Activated T-helper 1 cell treated with anti-CD3 and anti-CD28 coated beads, Interleukin-12 subunit alpha, Interleukin-12 subunit beta, Interleukin-2, Interleukin-4 antibody, amounts not matched to agents 30 ng/mL and 10 ng/mL and 1 ng/mL, durations not matched to agents 14 hours and 24 hours and 36 hours (primary cell): ENCODE measurements around the gene PRKCB. TPM values are rescaled to one million over a fixed set of nuclear protein-coding genes. Genes with fewer than 3 reads are reported as not detected.

ENCODE experiments used
- DNase-seq: peaks from one replicate; pipeline ENCODE4 v3.0.0; 2021; ENCODE audit warnings: low spot score
- H3K27ac Mint-ChIP-seq: one replicate; pipeline ENCODE4 v1.8.0; 2021; ENCODE audit warnings: mild to moderate bottlenecking, mixed read lengths
- H3K27me3 Mint-ChIP-seq: one replicate; pipeline ENCODE4 v1.8.0; 2022; ENCODE audit warnings: mild to moderate bottlenecking, moderate library complexity, mixed read lengths; ENCODE audit not compliant: insufficient read depth
- H3K36me3 Mint-ChIP-seq: one replicate; pipeline ENCODE4 v1.8.0; 2021; ENCODE audit warnings: low read depth, mixed read lengths
- H3K4me1 Mint-ChIP-seq: one replicate; pipeline ENCODE4 v1.8.0; 2021; ENCODE audit warnings: low read depth, mixed read lengths
- H3K4me3 Mint-ChIP-seq: one replicate; pipeline ENCODE4 v1.8.0; 2021; ENCODE audit warnings: mild to moderate bottlenecking, moderate library complexity, mixed read lengths
- H3K9me3 Mint-ChIP-seq: one replicate; pipeline ENCODE4 v1.8.0; 2021; ENCODE audit warnings: mixed read lengths
- intact Hi-C: fragments of 100-400 bp; cut with micrococcal nuclease; formaldehyde crosslinking; loops from one replicate; pipeline ENCODE4 v1.15.1; 2024
- total RNA-seq: library from RNA; stranded (reverse); gene quantifications from 2 replicates; pipeline ENCODE4 v1.2.3, GENCODE V29; 2022

The PRKCB gene
- total RNA-seq, 1 donor from 2014 or later: 100 TPM

GRCh38 chr16:23976524-23976923, 140.7 kb downstream of the PRKCB start:
- Mint-ChIP-seq H3K4me3 (no peak overlapping the region), H3K27ac (no peak overlapping the region), H3K36me3 (peaks cover 2% of the 10 kb centered on the region), H3K4me1 (peaks cover 43% of the 10 kb centered on the region), H3K27me3 (no peaks in the 10 kb centered on the region), H3K9me3 (no peaks in the 10 kb centered on the region)
- intact Hi-C loops: no loop called here
- no peak for DNase-seq

GRCh38 chr16:23979441-23979840, 143.7 kb downstream of the PRKCB start:
- DNase-seq: no peak
- H3K4me1 Mint-ChIP-seq: peaks cover 28% of the 10 kb centered on the region
- no peaks in the 10 kb centered on the region for H3K27me3 Mint-ChIP-seq
- H3K27ac Mint-ChIP-seq: no peak overlapping the region
- no peak overlapping the region for H3K4me3 Mint-ChIP-seq
- intact Hi-C loops: no loop called here
- H3K9me3 Mint-ChIP-seq: no peaks in the 10 kb centered on the region
- peaks cover 3% of the 10 kb centered on the region for H3K36me3 Mint-ChIP-seq

GRCh38 chr16:23979982-23980381, 144.2 kb downstream of the PRKCB start:
- peaks cover 6% of the 10 kb centered on the region for H3K36me3 Mint-ChIP-seq
- no peaks in the 10 kb centered on the region for H3K27me3 Mint-ChIP-seq
- intact Hi-C loops: no loop called here
- DNase-seq: no peak
- no peaks in the 10 kb centered on the region for H3K9me3 Mint-ChIP-seq
- no peak overlapping the region for H3K27ac Mint-ChIP-seq
- H3K4me3 Mint-ChIP-seq: no peak overlapping the region
- peaks cover 22% of the 10 kb centered on the region for H3K4me1 Mint-ChIP-seq

GRCh38 chr16:23981429-23982399, 145.9 kb downstream of the PRKCB start:
- intact Hi-C loops: no loop called here
- H3K4me1 Mint-ChIP-seq: peaks cover 5% of the 10 kb centered on the region
- no peak for DNase-seq
- no peaks in the 10 kb centered on the region for H3K27me3 Mint-ChIP-seq
- peaks cover 6% of the 10 kb centered on the region for H3K36me3 Mint-ChIP-seq
- H3K9me3 Mint-ChIP-seq: no peaks in the 10 kb centered on the region
- no peak overlapping the region for H3K27ac Mint-ChIP-seq
- no peak overlapping the region for H3K4me3 Mint-ChIP-seq

GRCh38 chr16:23986455-23986854, 150.7 kb downstream of the PRKCB start:
- DNase-seq: no peak
- no peak overlapping the region for H3K27ac Mint-ChIP-seq
- peaks cover 11% of the 10 kb centered on the region for H3K4me1 Mint-ChIP-seq
- H3K36me3 Mint-ChIP-seq: peaks cover 24% of the 10 kb centered on the region
- no peaks in the 10 kb centered on the region for H3K27me3 Mint-ChIP-seq
- H3K9me3 Mint-ChIP-seq: peaks cover 4% of the 10 kb centered on the region
- intact Hi-C loops: no loop called here
- H3K4me3 Mint-ChIP-seq: no peak overlapping the region

- peaks cover 26% of the 10 kb centered on the region for H3K36me3 Mint-ChIP-seq
- intact Hi-C loops: no loop called here
These were observed 151.7 kb downstream of the PRKCB start for GRCh38 chr16:23987443-23987842.

GRCh38 chr16:23990507-23990906, 154.7 kb downstream of the PRKCB start:
- Mint-ChIP-seq H3K27me3 (no peaks in the 10 kb centered on the region), H3K27ac (no peak overlapping the region), H3K36me3 (peaks cover 30% of the 10 kb centered on the region), H3K4me1 (peaks cover 11% of the 10 kb centered on the region), H3K4me3 (no peak overlapping the region), H3K9me3 (peaks cover 4% of the 10 kb centered on the region)
- no peak for DNase-seq
- intact Hi-C loops: no loop called here

More at GRCh38 chr16:23987443-23987842, 151.7 kb downstream of the PRKCB start:
- Mint-ChIP-seq H3K4me3 (no peak overlapping the region), H3K9me3 (peaks cover 4% of the 10 kb centered on the region), H3K4me1 (peaks cover 11% of the 10 kb centered on the region), H3K27ac (peak overlapping the region; percentile 35), H3K27me3 (no peaks in the 10 kb centered on the region)
- DNase-seq: no peak

- intact Hi-C loops: no loop called here
- no peak overlapping the region for H3K4me3 Mint-ChIP-seq
- H3K27me3 Mint-ChIP-seq: no peaks in the 10 kb centered on the region
- H3K36me3 Mint-ChIP-seq: peaks cover 36% of the 10 kb centered on the region
- peaks cover 11% of the 10 kb centered on the region for H3K4me1 Mint-ChIP-seq
- DNase-seq: no peak
- peaks cover 4% of the 10 kb centered on the region for H3K9me3 Mint-ChIP-seq
- no peak overlapping the region for H3K27ac Mint-ChIP-seq
These were observed 155.3 kb downstream of the PRKCB start for GRCh38 chr16:23991066-23991465.

GRCh38 chr16:23994615-23995014, 158.8 kb downstream of the PRKCB start:
- DNase-seq: no peak
- Mint-ChIP-seq H3K4me1 (peaks cover 7% of the 10 kb centered on the region), H3K27me3 (no peaks in the 10 kb centered on the region), H3K27ac (no peak overlapping the region), H3K9me3 (no peaks in the 10 kb centered on the region), H3K36me3 (peaks cover 33% of the 10 kb centered on the region), H3K4me3 (no peak overlapping the region)
- intact Hi-C loops: no loop called here

- DNase-seq: no peak
- intact Hi-C loops: no loop called here
- H3K36me3 Mint-ChIP-seq: peaks cover 27% of the 10 kb centered on the region
- no peak overlapping the region for H3K27ac Mint-ChIP-seq
- peaks cover 11% of the 10 kb centered on the region for H3K4me1 Mint-ChIP-seq
- no peaks in the 10 kb centered on the region for H3K9me3 Mint-ChIP-seq
- no peak overlapping the region for H3K4me3 Mint-ChIP-seq
- H3K27me3 Mint-ChIP-seq: no peaks in the 10 kb centered on the region
These were observed 160.6 kb downstream of the PRKCB start for GRCh38 chr16:23996258-23996955.

GRCh38 chr16:23998771-23999170, 163.0 kb downstream of the PRKCB start:
- H3K27ac Mint-ChIP-seq: peak overlapping the region; percentile 10

GRCh38 chr16:23999663-24000062, 163.9 kb downstream of the PRKCB start:
- Mint-ChIP-seq H3K9me3 (no peaks in the 10 kb centered on the region), H3K36me3 (peaks cover 18% of the 10 kb centered on the region), H3K27ac (peak overlapping the region; percentile 63), H3K4me3 (no peak overlapping the region), H3K27me3 (no peaks in the 10 kb centered on the region), H3K4me1 (peaks cover 11% of the 10 kb centered on the region)
- intact Hi-C loops: no loop called here
- DNase-seq: no peak

More at GRCh38 chr16:23998771-23999170, 163.0 kb downstream of the PRKCB start:
- Mint-ChIP-seq H3K27me3 (no peaks in the 10 kb centered on the region), H3K36me3 (peaks cover 20% of the 10 kb centered on the region), H3K9me3 (no peaks in the 10 kb centered on the region), H3K4me3 (no peak overlapping the region), H3K4me1 (peaks cover 11% of the 10 kb centered on the region)
- DNase-seq: no peak
- intact Hi-C loops: no loop called here

- Mint-ChIP-seq H3K4me1 (peaks cover 20% of the 10 kb centered on the region), H3K9me3 (no peaks in the 10 kb centered on the region), H3K36me3 (peaks cover 10% of the 10 kb centered on the region), H3K27ac (no peak overlapping the region), H3K27me3 (no peaks in the 10 kb centered on the region), H3K4me3 (no peak overlapping the region)
- no peak for DNase-seq
- intact Hi-C loops: no loop called here
These were observed 165.9 kb downstream of the PRKCB start for GRCh38 chr16:24001710-24002109.
